ENCODE measurements around the gene HTT. TPM values are rescaled to one million over a fixed set of nuclear protein-coding genes. Genes with fewer than 3 reads are reported as not detected.

The HTT gene
- total RNA-seq, 1 donor from 2014 or later, result 43.8 TPM

DNA sequence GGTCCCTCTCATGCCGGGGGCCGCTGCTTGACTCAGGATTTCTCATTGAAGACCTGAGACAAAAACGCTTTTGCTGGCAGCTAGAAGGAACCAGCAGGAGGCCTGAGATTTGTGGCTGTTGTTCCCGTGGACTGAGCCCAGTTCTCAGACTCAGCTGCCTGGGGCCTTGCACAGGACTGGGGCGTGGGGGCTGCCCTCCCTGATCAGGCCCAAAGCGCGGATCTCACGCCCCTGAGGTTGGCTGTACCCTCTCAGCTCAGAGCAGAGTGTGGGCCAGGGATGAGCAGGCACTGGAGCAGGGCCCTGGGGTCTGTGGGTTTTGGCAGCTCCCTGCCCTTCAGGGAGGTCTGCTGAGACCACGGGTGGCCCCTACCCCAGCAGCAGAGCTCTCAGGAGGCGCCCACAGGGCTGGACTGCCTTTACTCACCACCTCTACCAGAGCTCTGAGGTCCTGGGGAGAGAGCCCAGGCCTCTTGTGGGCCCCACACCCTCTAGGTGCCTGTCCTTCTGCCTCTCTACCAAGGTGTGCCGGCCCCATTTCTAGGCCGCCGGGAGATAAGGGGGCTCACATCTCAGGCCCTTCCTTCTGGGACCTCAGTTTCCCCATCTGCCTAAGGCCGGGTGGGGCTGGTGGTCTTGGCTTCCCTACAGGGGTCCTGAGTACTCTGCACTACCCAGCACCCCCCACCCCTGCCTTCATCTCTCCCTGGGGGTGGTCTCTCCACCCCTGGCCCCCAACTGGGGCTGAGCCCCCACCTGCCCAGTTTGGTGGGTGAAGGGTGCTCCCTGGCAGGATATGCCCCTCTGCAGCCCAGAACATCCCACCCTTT lies 180.0 kb downstream of the HTT start:
- Histone ChIP-seq H3K36me3 (ENCODE audit: control insufficient read depth, insufficient read depth, low read length) (no peaks in the 10 kb centered on the region), H3K27me3 (ENCODE audit: control insufficient read depth, insufficient read depth, low read length) (no peaks in the 10 kb centered on the region), H3K4me3 (ENCODE audit: low read depth, low read length) (no peak overlapping the region)
- DNase-seq (ENCODE audit: low read depth), result no peak
- TF ChIP-seq, protein P1, sequence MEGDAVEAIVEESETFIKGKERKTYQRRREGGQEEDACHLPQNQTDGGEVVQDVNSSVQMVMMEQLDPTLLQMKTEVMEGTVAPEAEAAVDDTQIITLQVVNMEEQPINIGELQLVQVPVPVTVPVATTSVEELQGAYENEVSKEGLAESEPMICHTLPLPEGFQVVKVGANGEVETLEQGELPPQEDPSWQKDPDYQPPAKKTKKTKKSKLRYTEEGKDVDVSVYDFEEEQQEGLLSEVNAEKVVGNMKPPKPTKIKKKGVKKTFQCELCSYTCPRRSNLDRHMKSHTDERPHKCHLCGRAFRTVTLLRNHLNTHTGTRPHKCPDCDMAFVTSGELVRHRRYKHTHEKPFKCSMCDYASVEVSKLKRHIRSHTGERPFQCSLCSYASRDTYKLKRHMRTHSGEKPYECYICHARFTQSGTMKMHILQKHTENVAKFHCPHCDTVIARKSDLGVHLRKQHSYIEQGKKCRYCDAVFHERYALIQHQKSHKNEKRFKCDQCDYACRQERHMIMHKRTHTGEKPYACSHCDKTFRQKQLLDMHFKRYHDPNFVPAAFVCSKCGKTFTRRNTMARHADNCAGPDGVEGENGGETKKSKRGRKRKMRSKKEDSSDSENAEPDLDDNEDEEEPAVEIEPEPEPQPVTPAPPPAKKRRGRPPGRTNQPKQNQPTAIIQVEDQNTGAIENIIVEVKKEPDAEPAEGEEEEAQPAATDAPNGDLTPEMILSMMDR (IDR thresholded peaks at IDR 0.05; ENCODE audit: insufficient read depth, low read length, poor library complexity, severe bottlenecking), result no peak

- TF ChIP-seq, protein P1 (IDR thresholded peaks at IDR 0.05; ENCODE audit: insufficient read depth, low read length, poor library complexity, severe bottlenecking), result no peak
- no peak for DNase-seq (ENCODE audit: low read depth)
- Histone ChIP-seq H3K27me3 (ENCODE audit: control insufficient read depth, insufficient read depth, low read length) (no peaks in the 10 kb centered on the region), H3K36me3 (ENCODE audit: control insufficient read depth, insufficient read depth, low read length) (no peaks in the 10 kb centered on the region), H3K4me3 (ENCODE audit: low read depth, low read length) (no peak overlapping the region)
Observed at GRCh38 chr4:3255611-3256186, 181.2 kb downstream of the HTT start.

- DNase-seq (ENCODE audit: low read depth), result no peak
- no peaks in the 10 kb centered on the region for H3K36me3 ChIP-seq (ENCODE audit: control insufficient read depth, insufficient read depth, low read length)
- TF ChIP-seq, protein P1 (IDR thresholded peaks at IDR 0.05; ENCODE audit: insufficient read depth, low read length, poor library complexity, severe bottlenecking), result no peak
- no peaks in the 10 kb centered on the region for H3K27me3 ChIP-seq (ENCODE audit: control insufficient read depth, insufficient read depth, low read length)
- no peak overlapping the region for H3K4me3 ChIP-seq (ENCODE audit: low read depth, low read length)
Observed at GRCh38 chr4:3256230-3257102, 182.0 kb downstream of the HTT start.

DNA sequence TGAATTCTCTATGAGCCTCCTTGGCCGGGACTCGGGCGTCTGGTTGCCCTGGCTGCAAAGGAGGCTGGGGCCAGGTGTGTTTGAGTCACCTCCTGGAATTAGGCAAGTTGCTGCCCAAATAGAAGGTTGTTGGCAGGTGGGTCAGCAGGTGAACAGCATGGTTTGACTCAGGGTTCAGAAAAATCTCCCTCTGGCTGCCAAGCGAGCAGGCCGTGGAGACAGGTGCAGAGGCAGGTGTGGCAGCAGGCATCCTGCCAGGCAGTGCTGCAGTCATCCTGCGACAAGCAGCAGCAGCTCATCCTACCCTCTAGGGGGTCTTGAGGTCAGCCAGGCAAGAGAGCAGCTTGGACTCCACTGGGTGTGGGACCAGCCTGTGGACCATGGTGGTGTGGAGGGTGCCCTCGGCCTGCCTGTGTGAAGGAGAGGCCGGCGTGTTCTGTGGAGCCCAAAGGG lies 182.6 kb downstream of the HTT start:
- Histone ChIP-seq H3K36me3 (ENCODE audit: control insufficient read depth, insufficient read depth, low read length) (no peaks in the 10 kb centered on the region), H3K27me3 (ENCODE audit: control insufficient read depth, insufficient read depth, low read length) (no peaks in the 10 kb centered on the region), H3K4me3 (ENCODE audit: low read depth, low read length) (no peak overlapping the region)
- TF ChIP-seq, protein P1 (IDR thresholded peaks at IDR 0.05; ENCODE audit: insufficient read depth, low read length, poor library complexity, severe bottlenecking), result no peak
- DNase-seq (ENCODE audit: low read depth), result peak; percentile 4

DNA sequence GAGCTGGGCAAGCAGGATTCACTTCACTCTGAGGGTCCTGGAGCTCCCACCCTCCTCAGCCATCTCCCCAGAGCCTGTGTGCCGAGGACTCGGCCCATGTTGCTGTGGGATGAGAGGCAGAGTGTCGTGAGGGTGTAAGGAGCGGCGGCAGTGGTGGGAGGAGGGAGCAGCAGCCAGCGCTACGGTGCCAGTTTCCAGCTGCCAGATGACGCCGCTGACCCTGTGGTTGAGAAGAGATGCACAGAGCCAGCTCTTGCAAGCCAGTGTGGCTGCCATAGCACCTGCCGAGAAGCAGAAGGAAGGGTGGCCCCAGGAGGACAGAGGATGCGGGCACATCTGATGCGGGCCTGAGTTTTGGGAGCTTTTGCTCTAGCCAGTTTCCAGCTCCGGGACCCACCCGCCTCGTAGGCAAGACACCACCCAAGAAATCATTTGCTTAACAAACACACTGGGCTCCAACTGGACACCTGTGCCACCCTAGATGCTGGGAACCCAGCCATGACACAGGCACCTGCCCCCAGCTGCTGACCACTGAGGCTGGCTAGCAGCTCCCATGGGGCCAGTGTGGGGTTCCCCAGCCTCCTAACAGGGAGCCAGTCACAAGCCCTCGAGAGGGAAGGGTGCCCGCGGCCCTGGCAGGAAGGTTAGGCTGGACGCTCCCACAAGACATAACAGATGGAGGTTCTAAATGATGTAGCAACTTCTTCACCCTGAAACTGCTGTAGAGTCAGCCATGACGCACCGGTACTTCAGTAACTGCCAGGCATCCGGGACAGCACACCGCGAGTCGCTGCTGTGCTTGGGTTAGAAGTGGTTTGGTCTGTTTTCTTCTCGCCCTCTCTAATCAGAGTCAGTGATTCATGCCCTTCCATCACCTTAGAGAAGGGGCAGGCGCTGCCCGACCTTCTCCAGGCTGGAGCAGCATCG lies 183.3 kb downstream of the HTT start:
- TF ChIP-seq, protein P1 (IDR thresholded peaks at IDR 0.05; ENCODE audit: insufficient read depth, low read length, poor library complexity, severe bottlenecking), result no peak
- H3K4me3 ChIP-seq (ENCODE audit: low read depth, low read length), result no peak overlapping the region

More for the DNA sequence above, 183.3 kb downstream of the HTT start:
- DNase-seq (ENCODE audit: low read depth), result peak; percentile 18
- Histone ChIP-seq H3K27me3 (ENCODE audit: control insufficient read depth, insufficient read depth, low read length) (peaks cover 4% of the 10 kb centered on the region), H3K36me3 (ENCODE audit: control insufficient read depth, insufficient read depth, low read length) (no peaks in the 10 kb centered on the region)

Data from kidney epithelial cell (primary cell).